ENCODE data around the gene RFT1.
"Not testable (repeated sequence)": the region's sequence is repeated elsewhere in the genome, so short reads cannot be mapped to it uniquely, and the experiment has no call there.

RFT1 gene

GRCh38 chr3:53153980-53154379, 23.7 kb upstream of the RFT1 start:
- in situ Hi-C loops (cut with MboI; ENCODE audit: low sequenced_read_pairs, unreplicated experiment), result no loop called here
- no peak for DNase-seq (ENCODE audit: low spot score)
- TF ChIP-seq, protein P1, sequence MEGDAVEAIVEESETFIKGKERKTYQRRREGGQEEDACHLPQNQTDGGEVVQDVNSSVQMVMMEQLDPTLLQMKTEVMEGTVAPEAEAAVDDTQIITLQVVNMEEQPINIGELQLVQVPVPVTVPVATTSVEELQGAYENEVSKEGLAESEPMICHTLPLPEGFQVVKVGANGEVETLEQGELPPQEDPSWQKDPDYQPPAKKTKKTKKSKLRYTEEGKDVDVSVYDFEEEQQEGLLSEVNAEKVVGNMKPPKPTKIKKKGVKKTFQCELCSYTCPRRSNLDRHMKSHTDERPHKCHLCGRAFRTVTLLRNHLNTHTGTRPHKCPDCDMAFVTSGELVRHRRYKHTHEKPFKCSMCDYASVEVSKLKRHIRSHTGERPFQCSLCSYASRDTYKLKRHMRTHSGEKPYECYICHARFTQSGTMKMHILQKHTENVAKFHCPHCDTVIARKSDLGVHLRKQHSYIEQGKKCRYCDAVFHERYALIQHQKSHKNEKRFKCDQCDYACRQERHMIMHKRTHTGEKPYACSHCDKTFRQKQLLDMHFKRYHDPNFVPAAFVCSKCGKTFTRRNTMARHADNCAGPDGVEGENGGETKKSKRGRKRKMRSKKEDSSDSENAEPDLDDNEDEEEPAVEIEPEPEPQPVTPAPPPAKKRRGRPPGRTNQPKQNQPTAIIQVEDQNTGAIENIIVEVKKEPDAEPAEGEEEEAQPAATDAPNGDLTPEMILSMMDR (IDR thresholded peaks at IDR 0.05; ENCODE audit: borderline replicate concordance, control extremely low read depth, extremely low read depth, insufficient read depth, missing control alignments), result no peak

DNA sequence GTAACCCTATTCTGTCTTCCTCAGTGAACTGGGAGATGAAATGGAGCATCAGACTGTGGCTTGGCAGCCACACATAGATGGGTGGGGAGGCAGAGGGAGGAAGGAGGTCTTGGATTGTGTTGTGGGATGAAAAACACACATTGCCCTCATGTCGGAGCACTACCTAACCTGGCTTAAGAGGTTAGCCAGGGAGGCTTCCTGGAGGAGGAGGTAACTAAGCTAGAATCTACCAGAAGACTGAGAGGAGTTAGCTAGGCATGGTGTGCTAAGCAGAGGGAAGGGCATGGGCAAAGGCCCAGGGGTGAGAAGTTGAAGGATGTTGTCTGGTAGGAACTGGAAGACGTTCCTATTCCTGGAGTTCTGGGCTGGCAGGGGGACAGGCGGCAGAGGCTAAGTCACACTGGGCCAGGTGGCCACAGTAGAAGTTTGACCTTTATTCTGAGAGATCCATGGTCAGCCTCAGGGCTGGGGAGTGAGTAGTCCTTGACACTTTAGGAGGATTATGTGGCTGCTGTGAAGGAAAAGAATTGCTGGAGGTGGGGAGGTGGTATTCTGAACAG, 23.1 kb upstream of the RFT1 start:
- in situ Hi-C loops (cut with MboI; ENCODE audit: low sequenced_read_pairs, unreplicated experiment), result no loop called here
- DNase-seq (ENCODE audit: low spot score), result no peak
- TF ChIP-seq, protein P1 (IDR thresholded peaks at IDR 0.05; ENCODE audit: borderline replicate concordance, control extremely low read depth, extremely low read depth, insufficient read depth, missing control alignments), result no peak

GRCh38 chr3:53151870-53152660, 21.8 kb upstream of the RFT1 start:
- in situ Hi-C loops (cut with MboI; ENCODE audit: low sequenced_read_pairs, unreplicated experiment), result no loop called here
- DNase-seq (ENCODE audit: low spot score), result no peak
- TF ChIP-seq, protein P1 (IDR thresholded peaks at IDR 0.05; ENCODE audit: borderline replicate concordance, control extremely low read depth, extremely low read depth, insufficient read depth, missing control alignments), result no peak

DNA sequence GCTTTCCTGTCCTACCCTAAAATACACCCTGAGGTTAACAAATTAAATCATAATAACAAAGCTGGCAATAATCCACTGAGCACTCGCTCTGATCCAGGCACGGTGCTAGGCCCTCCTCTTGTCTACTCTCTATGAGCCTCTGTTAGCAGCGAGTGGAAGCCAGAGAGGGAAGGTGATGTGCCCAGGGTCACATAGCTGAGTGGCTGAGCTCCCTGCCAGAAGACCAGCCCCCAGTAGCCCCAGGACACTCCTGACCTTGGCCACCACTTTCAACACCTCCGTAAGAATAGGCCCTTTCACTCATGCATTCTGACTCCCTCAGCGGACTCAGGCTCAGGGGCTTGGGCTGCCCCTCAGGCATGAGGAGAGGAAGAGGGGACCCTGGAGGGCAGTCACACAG, 21.2 kb upstream of the RFT1 start:
- no peak for DNase-seq (ENCODE audit: low spot score)
- in situ Hi-C loops (cut with MboI; ENCODE audit: low sequenced_read_pairs, unreplicated experiment), result no loop called here
- TF ChIP-seq, protein P1 (IDR thresholded peaks at IDR 0.05; ENCODE audit: borderline replicate concordance, control extremely low read depth, extremely low read depth, insufficient read depth, missing control alignments), result no peak

GRCh38 chr3:53151086-53151438, 20.8 kb upstream of the RFT1 start:
- DNase-seq (ENCODE audit: low spot score); in situ Hi-C loops (cut with MboI; ENCODE audit: low sequenced_read_pairs, unreplicated experiment): not testable (repeated sequence)

GRCh38 chr3:53150247-53151085, 20.2 kb upstream of the RFT1 start:
- TF ChIP-seq, protein P1 (IDR thresholded peaks at IDR 0.05; ENCODE audit: borderline replicate concordance, control extremely low read depth, extremely low read depth, insufficient read depth, missing control alignments), result no peak
- DNase-seq (ENCODE audit: low spot score), result no peak
- in situ Hi-C loops (cut with MboI; ENCODE audit: low sequenced_read_pairs, unreplicated experiment), result no loop called here

GRCh38 chr3:53149699-53150098, 19.5 kb upstream of the RFT1 start:
- in situ Hi-C loops (cut with MboI; ENCODE audit: low sequenced_read_pairs, unreplicated experiment), result no loop called here
- TF ChIP-seq, protein P1 (IDR thresholded peaks at IDR 0.05; ENCODE audit: borderline replicate concordance, control extremely low read depth, extremely low read depth, insufficient read depth, missing control alignments), result no peak
- no peak for DNase-seq (ENCODE audit: low spot score)
